ENCODE results near the gene RPS2.
A peak's percentile ranks its signal among the peaks of the same experiment; 100 is the strongest.
"Not testable (repeated sequence)": the region's sequence is repeated elsewhere in the genome, so short reads cannot be mapped to it uniquely, and the experiment has no call there.

Gene RPS2

DNA sequence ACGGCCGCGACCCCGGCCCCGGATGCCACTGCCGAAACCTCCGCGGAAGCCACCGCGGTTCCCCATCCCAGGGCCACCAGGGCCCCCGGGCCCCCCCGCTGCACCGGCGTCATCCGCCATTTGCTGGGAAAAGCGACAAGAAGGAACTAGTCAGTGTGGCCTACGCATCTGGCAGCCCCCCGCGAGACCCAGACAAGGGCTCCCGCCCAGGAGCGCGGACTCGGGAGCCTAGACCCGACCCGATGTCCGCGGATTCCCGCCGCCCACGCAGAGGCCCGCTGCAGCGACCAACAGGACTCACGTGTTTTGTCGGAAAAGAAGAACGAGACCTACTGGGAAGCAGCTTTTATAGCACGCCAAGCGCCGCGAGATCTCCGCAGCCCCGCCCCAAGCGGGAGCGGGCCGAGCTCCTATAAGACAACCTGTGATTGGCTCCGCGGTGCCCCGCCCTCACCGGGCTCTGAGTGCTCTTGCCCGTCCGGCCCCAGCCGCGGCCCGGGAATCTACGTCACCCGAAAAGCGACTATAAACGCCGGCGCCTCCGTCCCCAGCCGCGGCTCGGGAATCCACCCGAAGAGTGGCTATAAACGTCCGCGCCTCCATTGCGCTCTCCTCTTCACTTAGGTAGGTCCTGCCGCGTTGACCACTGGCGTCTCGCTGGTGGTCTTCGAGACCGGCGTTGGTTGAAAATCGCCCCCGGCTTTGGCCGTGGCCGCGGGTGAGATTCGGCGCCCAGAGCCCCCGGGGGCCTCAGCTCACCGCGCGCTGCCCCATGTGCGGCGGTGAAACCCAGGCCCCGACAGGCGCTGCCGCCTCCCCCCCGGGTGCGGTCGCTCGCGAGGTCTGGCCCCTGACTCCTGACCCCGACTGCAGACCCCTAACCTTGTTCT lies at the start of gene RPS2:
Gene RPS2 (minus strand): TSS at position 321 of the 890 bp plus-strand sequence. CDS start 201 bp downstream, at position 120.
- peak; percentile 99 for DNase-seq

DNA sequence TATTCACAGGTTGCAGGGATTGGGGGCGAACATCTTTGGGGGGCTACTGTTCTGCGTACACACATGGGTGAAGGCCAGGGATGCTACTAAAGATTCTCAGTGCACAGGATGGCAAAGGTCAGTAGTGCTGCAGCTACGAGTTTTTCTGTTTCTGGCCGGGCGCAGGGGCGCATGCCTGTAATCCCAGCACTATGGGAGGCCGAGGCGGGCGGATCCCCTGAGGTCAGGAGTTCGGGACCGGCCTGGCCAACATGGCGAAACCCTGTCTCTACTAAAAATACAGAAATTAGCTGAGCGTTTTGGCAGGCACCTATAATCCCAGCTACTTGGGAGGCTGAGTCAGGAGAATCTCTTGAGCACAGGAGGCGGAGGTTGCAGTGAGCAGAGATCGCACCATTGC lies 48.9 kb upstream of the RPS2 start:
- no peak for DNase-seq

DNA sequence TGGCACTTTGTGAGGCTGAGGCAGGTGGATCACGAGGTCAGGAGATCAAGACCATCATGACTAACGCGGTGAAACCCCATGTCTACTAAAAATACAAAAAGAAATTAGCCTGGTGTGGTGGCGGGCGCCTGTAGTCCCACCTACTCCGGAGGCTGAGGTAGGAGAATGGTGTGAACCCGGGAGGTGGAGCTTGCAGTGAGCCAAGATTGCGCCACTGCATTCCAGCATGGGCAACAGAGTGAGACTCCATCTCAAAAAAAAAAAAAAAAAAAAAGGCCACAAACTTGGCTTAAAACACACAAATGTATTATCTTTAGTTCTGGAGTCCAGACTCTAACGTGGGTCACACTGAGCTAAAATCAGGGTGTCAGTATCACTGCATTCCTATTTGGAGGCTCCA lies 47.1 kb upstream of the RPS2 start:
- not testable (repeated sequence) for DNase-seq

DNA sequence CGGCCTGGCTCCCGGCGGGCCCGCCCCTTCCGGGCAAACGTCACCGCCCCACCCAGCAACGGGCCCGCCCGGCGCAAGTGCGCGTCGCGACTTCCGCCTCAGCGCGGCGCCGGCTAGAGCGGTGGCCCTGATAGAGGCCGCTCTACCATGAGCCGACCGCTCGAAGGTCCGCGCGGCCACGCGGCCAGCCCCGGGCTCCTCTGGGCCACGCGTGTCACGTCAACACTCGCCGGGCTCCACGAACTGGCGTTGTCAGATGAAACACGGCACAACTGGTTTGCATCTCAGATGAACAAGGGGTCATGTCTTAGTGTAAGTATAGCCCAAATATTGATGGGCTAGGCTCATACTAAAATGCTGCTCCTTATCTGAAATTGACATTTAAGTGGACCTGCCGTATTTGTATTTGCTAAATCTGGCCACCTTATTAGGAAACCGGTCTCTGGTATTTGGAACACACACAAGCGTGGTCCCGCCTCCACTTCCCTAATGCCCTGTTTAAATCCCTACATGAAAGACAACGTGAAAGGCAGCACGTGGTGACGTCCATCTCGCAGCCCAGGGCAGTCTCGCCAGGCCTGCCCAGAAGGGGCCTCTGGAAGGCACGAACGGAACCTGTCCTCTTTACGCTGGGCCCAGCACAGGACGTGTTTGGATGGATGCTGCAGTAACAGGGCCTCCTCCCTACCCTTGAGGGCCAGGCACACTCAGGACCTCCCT lies 45.3 kb upstream of the RPS2 start, which contains the start of gene ZNF598:
Gene ZNF598 (minus strand): TSS at position 31 of the 720 bp plus-strand sequence.
- DNase-seq, result peak; percentile 89

DNA sequence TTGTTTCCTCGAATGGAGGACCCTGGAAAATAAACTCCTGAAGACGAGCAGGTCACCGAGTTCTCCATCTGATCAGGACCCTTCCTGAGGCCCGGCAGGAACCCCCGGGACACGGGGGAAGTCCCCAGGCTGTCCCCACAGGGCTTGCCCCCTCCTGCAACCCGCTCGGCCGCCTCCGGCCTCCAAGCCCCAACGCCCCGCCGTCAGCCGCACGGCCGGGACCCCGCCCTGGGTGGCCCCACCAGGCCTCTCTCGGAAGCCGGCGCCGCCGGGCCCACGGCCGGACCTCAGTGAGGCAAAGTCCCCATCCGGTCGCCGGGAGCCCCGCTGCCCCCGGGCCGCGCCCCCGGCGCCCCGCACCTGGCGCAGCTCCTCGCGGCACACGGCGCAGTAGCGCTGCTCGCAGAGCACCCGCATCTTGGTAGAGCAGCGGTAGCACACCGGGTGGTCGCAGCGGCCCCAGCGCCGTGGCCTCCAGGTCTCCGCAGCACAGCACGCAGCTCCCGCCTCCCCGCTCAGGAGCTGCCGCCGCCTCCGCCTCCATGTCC lies 44.6 kb upstream of the RPS2 start:
- no peak for DNase-seq

DNA sequence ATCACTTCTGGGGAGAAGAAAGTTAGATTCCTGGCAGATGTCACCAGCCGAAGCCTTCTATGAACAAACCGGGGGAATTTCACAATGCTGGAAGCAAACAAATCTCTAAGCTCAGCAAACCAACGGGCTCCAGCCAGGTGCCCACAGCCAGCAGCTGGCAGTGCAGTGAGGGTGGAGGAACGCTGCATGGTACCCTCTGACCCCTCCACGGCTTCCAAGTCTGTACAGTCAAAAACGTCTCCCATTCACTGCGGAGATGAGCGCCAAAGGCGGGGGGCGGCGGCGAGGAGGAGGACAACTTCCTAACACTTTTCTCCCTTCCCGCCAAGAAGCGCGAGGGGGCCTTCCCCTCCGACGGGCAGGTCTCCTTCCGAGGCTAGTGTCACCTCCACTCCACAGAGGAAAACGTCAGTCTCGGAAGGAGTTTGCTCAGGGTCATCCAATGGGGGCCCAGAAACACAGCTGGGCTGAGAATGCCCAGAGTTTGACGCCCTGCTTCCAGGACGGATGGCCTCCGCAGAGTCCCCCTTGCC lies 44.1 kb upstream of the RPS2 start:
- no peak for DNase-seq

DNA sequence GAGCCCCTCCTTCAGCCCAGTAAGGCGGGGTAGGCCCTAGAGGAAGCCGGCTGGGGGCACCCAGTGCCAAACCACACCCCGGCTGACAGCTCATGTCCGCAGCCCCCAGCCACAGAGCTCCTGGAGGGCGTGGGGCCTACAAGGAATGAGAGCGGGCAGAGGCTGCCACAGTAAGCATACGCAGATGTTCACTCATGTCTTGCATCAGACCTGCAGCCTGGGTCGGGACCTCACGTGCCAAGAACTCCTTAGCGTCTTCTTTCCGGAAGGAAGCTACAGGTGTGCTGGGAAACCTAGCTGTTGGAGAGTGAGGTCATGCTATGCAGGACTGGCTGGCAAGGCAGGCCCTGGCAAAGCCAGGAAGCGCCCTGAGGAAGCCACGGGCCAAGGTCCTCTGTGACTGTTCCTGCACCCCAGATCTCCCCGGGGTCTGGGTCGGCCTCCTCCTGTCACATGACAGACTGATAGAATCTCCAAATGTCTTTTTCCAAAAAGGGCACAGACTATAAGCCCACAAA lies 43.4 kb upstream of the RPS2 start:
- no peak for DNase-seq

DNA sequence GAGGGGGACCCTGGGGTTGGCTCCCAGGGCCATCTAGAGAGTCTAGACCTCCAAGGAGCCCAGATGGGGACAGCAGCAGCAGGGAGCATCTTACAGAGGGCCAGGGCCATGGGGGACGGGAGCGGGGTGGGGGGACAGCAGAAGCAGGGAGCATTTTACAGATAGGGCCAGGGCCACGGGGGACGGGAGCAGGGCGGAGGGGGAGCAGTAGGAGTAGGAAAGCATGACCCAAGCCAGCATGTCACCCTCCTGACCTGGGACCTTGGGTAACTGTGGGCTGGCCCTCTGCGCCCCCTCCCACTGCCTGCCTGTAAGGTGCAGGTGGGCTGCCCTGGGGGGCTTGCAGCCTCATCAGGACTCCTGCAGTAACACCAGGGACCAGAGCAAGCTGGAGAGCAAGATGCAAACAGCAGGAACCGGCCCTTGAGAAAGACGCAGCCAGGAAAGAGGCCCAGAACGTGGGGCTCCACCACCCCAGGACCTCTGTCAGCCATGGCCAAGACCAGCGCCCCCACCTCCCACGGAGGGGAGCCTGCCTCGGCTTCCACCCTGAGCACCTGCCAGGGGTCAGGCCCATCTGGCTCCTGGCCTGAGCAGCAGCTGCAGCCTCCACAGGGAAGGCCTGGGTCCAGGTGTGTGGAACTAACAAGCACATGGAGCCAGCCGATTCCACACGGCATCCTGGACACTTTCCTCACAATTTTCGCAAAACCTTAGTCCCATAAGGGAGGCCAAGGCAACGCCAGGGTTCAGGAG lies 42.6 kb upstream of the RPS2 start:
- DNase-seq, result no peak

DNA sequence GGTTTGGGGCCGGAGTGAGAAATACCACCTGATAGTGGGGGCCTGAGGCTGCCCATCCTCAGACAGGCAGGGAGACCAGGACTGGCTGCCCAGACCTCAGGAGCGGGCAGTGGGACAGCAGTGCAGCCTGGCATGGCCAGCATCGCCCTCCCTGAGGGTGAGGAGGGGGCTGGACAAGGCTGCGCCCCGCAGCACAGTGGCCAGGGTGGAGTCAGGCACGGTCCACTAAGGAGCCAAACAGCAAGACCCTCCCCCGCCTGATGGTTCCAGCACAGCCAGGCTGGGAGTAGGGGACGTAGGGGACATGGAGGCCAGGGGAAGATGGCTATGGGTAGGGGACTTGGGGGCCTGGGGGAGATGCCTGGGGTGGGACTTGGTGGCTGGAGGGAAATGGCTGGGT lies 41.7 kb upstream of the RPS2 start:
- DNase-seq, result no peak

DNA sequence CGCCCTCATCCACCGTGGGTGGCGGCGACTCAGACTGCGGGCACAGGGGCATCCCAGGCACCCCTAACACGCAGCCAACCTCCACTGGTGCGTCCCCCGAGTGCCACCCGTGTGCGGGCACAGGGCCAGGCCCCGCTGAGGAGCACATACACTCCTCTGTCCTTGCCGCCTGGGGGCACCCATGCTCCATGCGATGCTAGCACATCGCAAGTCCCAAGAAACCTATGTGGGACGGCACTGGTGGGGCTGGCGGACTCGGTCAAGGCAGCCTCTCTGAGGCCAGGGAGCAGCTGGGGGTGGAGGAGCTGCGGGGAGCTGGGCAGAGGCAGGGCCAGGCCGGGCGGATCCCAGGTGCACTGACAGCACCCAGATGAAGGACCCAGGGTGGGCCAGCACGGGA lies 41.0 kb upstream of the RPS2 start:
- no peak for DNase-seq

DNA sequence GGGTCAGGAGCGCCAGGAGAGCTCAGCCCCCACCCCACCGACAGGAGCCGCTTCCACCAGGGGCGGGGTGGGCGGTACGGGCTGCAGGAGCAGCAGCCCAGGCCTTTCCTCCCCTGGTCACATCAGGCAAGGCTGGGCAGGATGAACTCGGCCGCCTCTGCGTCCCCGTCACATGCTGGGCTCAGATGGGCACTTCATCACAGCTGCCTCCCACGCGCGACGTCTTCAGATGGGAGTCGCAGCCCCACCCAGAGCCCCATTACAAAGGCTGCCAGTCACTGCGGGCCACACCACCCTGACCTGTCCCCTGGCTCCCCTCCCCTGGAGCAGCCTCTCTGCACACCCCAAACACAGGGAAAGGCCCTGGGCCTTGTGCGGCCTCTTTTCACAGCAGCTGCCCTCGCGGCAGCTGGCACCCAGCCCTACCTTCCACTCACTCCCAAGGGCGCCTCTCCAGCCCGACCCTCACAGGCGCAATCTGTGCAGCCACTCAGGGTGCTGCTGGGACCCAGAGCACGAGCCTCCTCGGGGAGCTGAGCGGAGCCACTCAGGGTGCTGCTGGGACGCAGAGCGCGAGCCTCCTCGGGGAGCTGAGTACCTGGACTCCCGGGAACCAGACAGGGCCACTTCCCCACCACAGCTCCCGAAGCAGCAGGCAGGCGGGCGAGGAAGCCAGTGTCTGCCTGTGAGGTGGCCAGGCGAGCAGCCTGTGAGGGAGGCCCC lies 40.3 kb upstream of the RPS2 start:
- DNase-seq, result no peak

DNA sequence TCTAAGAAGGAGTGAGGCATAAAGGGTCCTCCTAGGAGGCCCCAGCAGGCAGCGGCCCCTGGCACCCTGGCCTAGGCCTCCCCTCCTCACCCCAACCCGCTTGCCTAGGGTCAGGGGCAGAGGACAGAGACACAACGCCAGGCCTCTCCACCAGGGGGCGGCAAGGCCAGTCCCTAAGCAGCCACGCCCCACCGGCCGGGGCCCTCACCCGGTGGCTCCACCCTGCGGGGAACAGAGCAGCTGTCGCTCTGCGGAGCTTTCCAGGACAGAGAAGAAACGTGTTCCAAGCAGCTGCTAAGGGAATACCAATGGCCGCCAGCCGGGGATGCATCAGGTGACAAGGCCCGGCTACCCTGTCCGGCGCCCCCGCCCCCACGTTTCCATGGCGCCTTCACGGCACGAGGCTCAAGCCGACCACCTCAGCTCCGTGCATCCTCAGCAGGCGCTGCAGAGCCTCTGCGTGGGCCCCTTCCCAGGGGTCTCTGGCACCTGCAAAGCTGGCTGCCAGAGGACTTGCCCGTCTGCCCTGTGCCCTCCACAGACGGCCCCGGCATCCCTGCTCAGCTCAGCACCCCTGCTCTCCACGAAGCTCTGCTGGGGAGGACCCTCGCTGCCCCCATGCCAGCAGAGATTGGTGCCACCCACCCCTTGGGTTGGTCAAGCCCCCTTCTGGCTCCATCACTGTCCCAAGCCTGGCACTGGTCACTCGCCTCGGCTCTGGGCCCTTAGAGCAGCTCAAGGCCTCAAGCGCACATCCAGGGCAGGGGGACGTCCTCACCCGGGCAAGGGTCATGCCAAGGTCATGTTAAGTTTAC lies 39.4 kb upstream of the RPS2 start:
- peak; percentile 91 for DNase-seq

DNA sequence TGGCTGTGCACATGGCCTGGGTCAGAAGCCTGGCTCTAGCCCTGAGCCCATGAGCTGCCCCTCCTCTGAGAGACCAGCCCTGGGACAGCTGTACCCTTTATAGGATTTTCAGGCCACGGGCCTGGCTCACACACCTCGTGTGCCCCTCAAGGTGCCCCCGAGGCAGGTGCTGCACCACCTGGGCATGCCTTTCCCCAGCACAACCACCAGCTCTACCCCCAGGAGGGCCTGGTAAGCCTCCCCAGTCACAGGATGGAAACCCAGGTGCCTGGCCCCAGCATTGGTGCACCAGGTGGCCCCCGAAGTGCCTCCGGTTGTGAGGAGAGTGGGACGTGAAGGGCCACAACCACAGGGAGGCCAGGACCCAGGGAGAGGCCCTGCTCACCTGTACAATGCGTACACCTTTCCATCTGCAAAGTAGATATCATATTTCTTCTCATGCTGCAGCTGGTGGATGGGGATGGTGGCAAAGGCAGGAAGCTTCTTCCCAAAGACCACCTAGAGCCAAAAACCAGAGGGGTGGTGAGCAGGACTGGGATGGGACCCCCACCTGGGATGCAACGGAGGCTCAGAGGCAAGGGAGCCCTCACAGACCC lies 38.7 kb upstream of the RPS2 start:
- no peak for DNase-seq

DNA sequence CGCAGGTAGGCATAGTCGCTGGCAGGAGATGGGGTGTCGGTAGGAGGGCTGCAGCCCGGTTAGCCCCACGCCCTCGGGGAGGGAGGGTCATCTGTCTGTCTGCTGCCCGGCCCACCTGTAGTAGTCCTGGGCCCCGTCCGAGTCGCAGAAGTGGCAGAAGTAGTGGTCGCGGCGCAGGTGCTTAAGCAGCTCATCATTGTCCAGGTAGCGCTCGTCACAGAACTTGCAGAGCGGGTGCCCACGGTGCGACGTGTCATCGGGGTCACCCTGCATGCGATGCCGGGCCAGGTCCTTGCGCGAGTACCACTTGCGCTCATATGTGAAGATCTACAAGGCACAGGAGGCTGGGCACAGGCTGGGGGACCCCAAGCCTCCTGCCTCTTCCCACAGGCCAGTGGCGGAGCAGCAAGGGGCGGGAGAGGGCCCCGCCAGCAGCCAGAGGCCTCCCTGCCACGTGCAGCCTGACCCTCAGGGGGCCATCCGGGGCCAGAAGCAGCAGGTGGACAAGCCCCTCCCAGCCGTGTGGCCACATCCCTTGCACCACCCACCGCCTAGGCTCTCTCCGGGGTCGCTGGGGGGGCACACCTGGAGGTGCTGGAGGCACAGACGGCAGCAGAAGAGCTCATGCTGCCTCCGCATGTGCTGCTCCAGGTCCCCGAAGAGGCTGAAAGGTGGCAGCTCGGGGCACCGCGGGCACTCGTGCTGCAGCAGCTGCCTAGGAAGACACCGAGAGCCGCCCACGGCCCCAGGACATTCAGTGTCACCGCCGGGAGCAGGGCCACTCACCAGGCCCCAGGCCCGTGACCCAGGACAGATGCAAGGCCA lies 38.0 kb upstream of the RPS2 start:
- DNase-seq, result no peak

DNA sequence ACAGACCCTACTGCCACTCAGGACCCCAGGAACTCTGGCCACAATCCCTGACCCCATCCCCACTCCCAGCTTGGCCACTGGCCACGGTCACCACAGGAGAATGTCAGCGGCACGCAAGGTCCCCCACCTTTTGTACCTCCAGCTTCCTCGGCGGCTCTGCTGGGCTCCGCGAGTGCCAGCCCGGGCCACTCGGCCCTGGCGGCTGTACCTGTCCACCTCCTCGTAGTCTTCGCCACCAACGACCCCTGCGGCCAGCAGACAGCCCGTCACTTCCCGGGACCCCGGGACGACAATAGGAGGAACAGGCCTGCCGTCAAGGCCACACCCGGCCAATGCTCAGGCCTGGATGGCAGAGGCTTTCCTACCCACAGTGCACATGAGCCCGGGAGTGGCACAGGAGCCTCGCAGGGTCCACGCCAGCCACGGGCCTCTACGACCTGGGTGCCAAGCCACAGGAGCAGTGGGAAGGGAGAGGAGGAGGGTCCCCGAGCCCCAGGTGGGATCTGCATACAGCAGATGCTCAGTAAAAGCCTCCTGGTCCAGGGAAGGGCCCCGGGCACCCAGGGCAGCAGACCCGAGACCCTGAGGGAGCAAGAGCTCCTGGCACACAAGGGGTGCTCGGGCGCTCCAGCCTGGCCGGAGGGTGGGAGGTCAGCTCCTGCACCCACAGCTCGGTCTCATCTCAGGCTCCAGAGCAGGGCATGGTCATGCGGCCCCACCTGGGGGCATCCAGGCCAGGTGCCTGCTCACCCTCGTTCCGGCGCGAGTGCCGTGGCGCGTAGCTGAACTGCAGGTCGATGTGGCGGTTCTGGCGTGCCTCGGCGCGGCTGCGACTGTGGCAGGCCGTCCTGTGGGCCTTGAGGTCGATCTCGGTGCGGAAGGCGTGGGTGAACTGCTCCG lies 37.1 kb upstream of the RPS2 start:
- no peak for DNase-seq

DNA sequence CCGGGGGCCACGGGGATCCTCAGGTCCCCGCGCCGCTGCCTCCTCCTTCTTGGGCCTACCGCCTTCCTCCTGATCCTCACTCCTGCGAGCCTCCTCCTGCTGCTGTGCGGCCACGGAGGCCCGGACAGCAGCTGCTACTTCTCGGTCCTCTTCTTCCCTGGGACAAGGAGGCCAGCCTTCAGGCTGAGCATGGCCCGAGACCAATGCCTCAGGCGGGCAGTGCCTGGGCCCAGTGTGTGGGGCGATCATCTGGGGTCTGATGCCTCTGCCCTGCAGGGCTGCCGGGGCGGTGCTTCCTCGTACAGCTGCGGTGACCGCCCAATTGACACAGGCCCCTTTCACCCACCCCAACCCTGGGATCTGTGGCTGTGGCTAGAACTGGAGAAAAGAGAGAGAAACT lies 36.4 kb upstream of the RPS2 start:
- no peak for DNase-seq

DNA sequence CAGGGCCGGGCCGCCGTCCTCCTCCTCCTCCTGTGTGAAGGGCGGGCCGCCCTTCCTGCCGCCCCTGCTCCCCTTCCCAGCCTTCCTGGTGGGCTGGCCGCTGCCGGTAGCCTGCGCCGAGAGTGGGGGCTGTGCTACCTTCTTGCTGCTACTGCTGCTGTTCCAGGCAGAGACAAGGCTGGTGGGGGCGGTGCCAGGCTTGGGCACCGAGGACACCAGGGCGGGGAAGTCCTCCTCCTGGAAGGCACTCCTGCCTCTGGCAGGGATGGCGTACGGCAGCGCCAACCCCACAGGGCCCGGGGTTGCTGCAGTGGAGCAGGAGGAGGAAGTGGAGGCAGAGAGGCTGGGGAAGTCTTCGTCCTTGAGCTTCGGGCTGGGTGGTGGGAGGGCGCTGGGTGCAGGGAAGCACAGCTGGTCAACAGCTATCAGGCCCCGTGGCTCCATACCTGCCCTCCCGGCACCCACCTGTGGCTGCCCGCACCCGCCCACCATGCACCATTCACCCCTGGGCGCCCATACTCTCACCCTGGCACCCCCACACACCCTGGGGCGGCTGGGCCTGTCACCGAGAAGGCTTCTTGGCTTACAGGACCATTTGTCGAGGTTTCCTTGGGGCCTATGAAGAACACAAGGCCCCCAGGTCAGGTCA lies 35.4 kb upstream of the RPS2 start:
- DNase-seq, result no peak

All from right hindlimb (tissue), 1 donor.